Sigmoid colon (tissue), 4 donors: ENCODE results near the gene PNMA6E.

Source experiments
- CTCF ChIP-seq, 4 experiments: fragments of 450-650 bp in 3 of 4; fragments of 200-600 bp in 1 of 4; IDR thresholded peaks; one replicate each; pipeline ENCODE4 v1.5.1; 2016 to 2019; ENCODE audit warnings: antibody characterized with exemption in 4 of 4, mild to moderate bottlenecking in 3 of 4, moderate library complexity in 2 of 4
- POLR2A ChIP-seq, 2 donors: fragments of 450-650 bp; IDR thresholded peaks; one replicate each; pipeline ENCODE4 v1.6.1; 2016; ENCODE audit warnings: antibody characterized with exemption in 2 of 2, mild to moderate bottlenecking in 2 of 2, moderate library complexity in 2 of 2
- POLR2AphosphoS5 ChIP-seq, 4 donors: sonication (generic); formaldehyde crosslinking; IDR thresholded peaks; one replicate each; pipeline ENCODE4 v1.6.1; 2017; ENCODE audit warnings: antibody characterized with exemption in 4 of 4

- TF ChIP-seq CTCF (IDR thresholded peaks at IDR 0.05) (no peak), POLR2A (IDR thresholded peaks at IDR 0.05) (no peak), POLR2AphosphoS5 (IDR thresholded peaks at IDR 0.05) (peak; percentile 40 to 67 (median 54))
Measured at GRCh38 chrX:153414856-153415510, 13.8 kb upstream of the PNMA6E start.
